NT2/D1 (cell line): Measurements from ENCODE around the gene ASAP2.

Source experiments
- DNase-seq: peaks from one replicate; pipeline ENCODE4 v3.0.0-alpha.2; 2011; ENCODE audit warnings: low read depth, low spot score
- H3K27me3 ChIP-seq: 2 replicates; pipeline ENCODE4 v1.6.0; 2011; ENCODE audit warnings: mild to moderate bottlenecking; ENCODE audit not compliant: insufficient read length, insufficient read depth
- H3K36me3 ChIP-seq: 2 replicates; pipeline ENCODE4 v1.6.1; 2011; ENCODE audit warnings: mild to moderate bottlenecking, low read length, mixed read lengths; ENCODE audit not compliant: insufficient read depth, insufficient read length
- H3K4me1 ChIP-seq: 2 replicates; pipeline ENCODE4 v1.5.1; 2011; ENCODE audit not compliant: insufficient read depth, insufficient read length
- H3K4me3 ChIP-seq: 2 replicates; pipeline ENCODE4 v1.5.1; 2011; ENCODE audit warnings: low read depth; ENCODE audit not compliant: insufficient read length
- H3K9ac ChIP-seq: 2 replicates; pipeline ENCODE4 v1.6.0; 2011; ENCODE audit warnings: low read depth; ENCODE audit not compliant: insufficient read length
- H3K9me3 ChIP-seq: 2 replicates; pipeline ENCODE4 v1.5.1; 2011; ENCODE audit warnings: mild to moderate bottlenecking, low read length; ENCODE audit not compliant: insufficient read depth
- SUZ12 ChIP-seq: IDR thresholded peaks from 2 replicates; pipeline ENCODE4 v1.6.1; 2011; ENCODE audit not compliant: insufficient read length, insufficient read depth; ENCODE audit errors: extremely low read depth
- YY1 ChIP-seq: IDR thresholded peaks from 2 replicates; pipeline ENCODE4 v1.6.1; 2011; ENCODE audit not compliant: insufficient read length, insufficient read depth
- ZNF274 ChIP-seq: IDR thresholded peaks from 2 replicates; pipeline ENCODE4 v1.6.1; 2011; ENCODE audit warnings: mild to moderate bottlenecking, low read depth, low read length

The ASAP2 gene

DNA sequence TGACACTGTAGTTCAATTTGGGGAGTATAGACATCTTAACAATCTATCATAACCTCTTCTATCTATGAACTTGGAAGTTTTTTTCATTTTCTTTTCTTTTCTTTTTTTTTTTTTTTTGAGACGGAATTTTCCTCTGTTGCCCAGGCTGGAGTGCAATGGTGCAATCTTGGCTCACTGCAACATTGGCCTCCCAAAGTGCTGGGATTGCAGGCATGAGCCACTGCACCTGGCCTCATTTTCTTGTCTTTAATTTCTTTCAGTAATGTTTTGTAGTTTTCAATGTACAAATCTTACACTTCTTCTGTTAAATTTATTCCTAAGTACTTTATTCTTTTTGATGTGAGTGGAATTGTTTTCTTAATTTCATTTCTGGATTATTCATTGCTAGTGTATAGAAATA is 14.6 kb downstream of the ASAP2 start:
- H3K9ac ChIP-seq = no peak overlapping the region
- H3K27me3 ChIP-seq = peaks cover 5% of the 10 kb centered on the region
- no peak for TF ChIP-seq ZNF274
- no peak for TF ChIP-seq YY1
- no peak for TF ChIP-seq SUZ12
- peaks cover 4% of the 10 kb centered on the region for H3K36me3 ChIP-seq
- no peaks in the 10 kb centered on the region for H3K4me1 ChIP-seq
- DNase-seq = no peak
- H3K4me3 ChIP-seq = no peak overlapping the region
- no peaks in the 10 kb centered on the region; the same call in 1 of the 2 replicates for H3K9me3 ChIP-seq

DNA sequence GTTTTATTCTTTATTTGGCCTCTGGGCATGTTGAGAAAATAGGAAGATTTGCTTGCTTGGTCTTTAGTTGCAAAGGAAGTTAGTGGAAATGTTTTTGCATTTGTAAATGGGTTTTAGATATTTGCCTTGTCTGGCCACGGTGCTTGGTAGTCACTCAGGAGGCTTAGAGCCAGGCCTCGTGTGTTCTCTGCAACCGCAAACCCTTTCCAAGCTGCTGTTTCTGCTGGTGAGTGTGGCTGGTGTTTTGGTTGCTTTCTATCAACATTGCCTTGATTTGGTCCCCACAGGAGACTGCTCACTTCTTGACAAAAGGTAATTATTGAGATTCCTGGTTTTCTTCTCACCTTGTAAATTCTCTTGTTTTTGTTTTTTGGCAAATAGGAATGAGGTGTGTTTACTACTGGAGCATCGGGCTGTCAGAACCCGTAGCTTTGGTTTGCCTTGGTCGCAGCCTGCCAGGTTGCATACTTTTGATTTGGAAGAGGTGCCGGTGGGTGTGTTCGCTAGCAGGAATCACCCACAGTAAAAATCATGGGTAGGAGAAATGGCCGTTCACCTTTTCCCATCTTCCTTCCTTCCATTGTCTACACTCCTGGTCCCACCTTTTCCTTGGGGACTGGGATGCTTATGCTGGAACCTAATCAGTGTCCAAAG is 15.8 kb downstream of the ASAP2 start:
- no peak for TF ChIP-seq SUZ12
- TF ChIP-seq YY1 = no peak
- TF ChIP-seq ZNF274 = no peak
- no peaks in the 10 kb centered on the region for H3K36me3 ChIP-seq
- peaks cover 5% of the 10 kb centered on the region for H3K27me3 ChIP-seq
- H3K4me3 ChIP-seq = no peak overlapping the region
- H3K9me3 ChIP-seq = no peaks in the 10 kb centered on the region; the same call in 1 of the 2 replicates
- no peak overlapping the region for H3K9ac ChIP-seq
- no peaks in the 10 kb centered on the region for H3K4me1 ChIP-seq
- no peak for DNase-seq

DNA sequence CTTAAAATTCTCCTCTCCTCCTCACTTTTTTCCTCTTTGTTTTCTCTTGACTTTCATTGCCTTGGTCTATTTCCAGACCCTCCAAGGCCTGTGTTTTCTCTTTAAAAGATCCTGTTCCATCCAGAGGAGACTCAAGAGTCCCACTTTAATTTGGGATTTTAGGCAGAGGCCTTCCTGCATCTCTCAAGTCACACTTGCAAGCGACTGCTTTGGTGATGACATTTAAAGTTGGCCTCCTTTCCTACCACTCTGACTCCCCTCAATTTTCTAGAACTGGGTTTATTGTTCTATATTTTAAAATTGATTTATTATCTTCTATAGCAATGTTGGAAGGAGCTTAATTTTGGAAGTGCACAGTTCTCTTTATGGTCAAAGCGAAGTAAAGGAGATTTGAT is 16.3 kb downstream of the ASAP2 start:
- Histone ChIP-seq H3K27me3 (peaks cover 5% of the 10 kb centered on the region), H3K4me3 (no peak overlapping the region), H3K36me3 (no peaks in the 10 kb centered on the region), H3K9me3 (no peaks in the 10 kb centered on the region; the same call in 1 of the 2 replicates), H3K9ac (no peak overlapping the region), H3K4me1 (no peaks in the 10 kb centered on the region)
- TF ChIP-seq YY1 (no peak), ZNF274 (no peak), SUZ12 (no peak)
- DNase-seq = no peak

DNA sequence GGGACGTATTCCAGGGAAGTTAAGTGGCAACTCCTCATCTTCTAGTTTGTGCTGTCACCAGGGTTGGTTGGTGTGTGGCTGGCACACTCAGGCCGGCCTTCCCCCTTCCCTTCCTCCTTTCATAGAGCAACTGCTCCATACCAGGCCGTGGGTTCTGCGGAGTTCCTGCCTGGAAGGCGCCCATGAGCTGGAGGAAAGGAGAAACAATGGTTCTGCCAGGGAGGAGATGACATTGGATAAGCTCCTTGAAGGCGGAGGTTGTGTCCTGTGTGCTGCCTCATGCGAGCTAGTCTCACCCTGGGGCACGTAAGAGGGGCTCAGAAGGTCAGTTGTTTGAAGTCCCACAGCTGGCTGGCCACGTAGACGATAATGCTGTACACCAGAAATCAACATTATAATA is 19.2 kb downstream of the ASAP2 start:
- H3K4me1 ChIP-seq = no peaks in the 10 kb centered on the region

DNA sequence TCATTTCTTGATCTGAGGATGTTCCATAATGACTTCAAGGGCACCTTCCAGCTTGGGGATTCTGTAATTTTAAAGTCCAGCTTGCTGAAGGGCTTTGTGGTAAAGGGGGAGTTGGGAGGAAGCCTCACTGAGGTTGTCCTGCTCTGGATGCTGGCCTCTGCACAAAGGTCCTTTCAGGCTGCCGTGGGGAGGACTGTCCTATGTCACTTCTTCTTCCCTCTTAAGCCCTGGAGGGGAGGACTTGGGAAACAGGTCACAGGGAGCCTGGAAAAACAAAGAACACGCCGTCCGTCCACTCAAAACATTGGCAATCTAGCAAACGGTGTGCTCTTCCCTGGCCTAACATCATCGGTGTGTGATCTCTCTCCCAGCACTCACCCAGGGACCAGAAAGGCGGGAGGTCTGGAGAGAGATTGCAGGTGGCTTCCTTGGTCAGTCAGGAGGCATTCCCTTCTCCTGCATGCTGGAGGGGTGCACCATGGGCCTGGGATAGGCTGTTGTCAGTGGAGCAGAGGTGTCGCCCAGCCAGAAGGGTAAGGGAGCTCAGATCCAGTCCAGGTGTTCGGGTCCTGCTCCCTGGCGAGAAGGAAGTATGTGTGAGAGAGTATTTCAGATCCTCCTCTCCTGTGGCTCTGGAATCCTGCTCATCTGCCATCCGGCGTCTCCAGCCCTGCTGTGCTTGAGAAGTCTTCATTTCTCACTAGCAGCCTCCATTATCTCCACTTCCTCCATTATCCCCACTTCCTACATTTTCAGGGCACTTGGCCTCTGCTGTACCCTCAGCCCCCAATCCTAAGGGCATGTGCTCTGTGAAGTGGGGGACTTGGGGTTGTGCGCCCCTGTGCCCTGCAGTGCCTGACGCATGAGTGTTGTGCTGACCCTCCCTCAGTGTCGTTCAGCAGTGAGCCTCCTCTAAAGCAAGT is 20.1 kb downstream of the ASAP2 start:
- H3K27me3 ChIP-seq = no peaks in the 10 kb centered on the region
- DNase-seq = no peak
- TF ChIP-seq SUZ12 (no peak), ZNF274 (no peak), YY1 (no peak)
- H3K9me3 ChIP-seq = no peaks in the 10 kb centered on the region
- H3K36me3 ChIP-seq = no peaks in the 10 kb centered on the region
- H3K4me3 ChIP-seq = no peak overlapping the region
- no peak overlapping the region for H3K9ac ChIP-seq
- no peaks in the 10 kb centered on the region for H3K4me1 ChIP-seq

More for the DNA sequence above, 19.2 kb downstream of the ASAP2 start:
- Histone ChIP-seq H3K9ac (no peak overlapping the region), H3K9me3 (no peaks in the 10 kb centered on the region), H3K4me3 (no peak overlapping the region), H3K27me3 (no peaks in the 10 kb centered on the region), H3K36me3 (no peaks in the 10 kb centered on the region)
- no peak for TF ChIP-seq SUZ12
- TF ChIP-seq YY1 = no peak
- no peak for TF ChIP-seq ZNF274
- no peak for DNase-seq

DNA sequence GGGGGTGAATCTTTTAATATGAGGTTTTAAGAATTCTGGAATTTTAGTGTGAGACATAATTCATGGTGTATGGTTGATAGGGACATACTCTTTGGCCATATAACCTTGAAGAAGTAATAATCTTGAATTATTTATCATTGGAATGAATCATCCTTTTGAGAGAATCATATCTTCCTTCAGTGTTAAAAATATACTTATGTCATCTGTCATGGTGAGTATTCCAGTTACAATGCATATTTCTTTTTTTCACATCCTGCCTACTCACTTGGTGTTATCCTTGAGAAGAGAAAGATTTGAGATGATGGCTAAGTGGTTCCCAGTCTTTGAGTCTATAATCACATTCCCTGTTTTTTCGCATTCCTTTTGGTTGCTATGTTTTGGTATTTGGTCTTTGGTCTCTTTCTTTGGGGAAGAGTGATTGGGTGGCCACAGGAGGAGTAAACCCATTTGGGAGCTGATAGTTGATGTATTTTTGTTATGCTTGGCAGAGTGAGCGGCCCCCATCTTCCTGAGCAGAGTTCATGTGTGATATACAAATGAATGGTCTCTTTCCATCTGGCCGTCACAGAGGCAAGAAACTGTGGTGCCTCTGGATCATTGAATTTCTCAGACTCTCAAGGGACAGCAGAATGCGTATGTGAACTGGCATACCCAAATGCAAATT is 21.6 kb downstream of the ASAP2 start:
- no peaks in the 10 kb centered on the region for H3K4me1 ChIP-seq
- no peaks in the 10 kb centered on the region for H3K9me3 ChIP-seq
- DNase-seq = no peak
- no peaks in the 10 kb centered on the region for H3K36me3 ChIP-seq
- TF ChIP-seq YY1 (no peak), SUZ12 (no peak), ZNF274 (no peak)
- no peaks in the 10 kb centered on the region for H3K27me3 ChIP-seq
- no peak overlapping the region for H3K9ac ChIP-seq
- H3K4me3 ChIP-seq = no peak overlapping the region
